Measurements from ENCODE around the gene MXI1.

Gene MXI1

GRCh38 chr10:110273474-110273873 lies 66.1 kb downstream of the MXI1 start:
- in situ Hi-C loops (cut with HindIII; ENCODE audit: low sequenced_read_pairs): no loop called here

GRCh38 chr10:110274072-110274627 lies 66.7 kb downstream of the MXI1 start:
- in situ Hi-C loops (cut with HindIII; ENCODE audit: low sequenced_read_pairs): no loop called here

- in situ Hi-C loops (cut with HindIII; ENCODE audit: low sequenced_read_pairs): no loop called here
Observed at GRCh38 chr10:110274647-110275046, 67.2 kb downstream of the MXI1 start.

- in situ Hi-C loops (cut with HindIII; ENCODE audit: low sequenced_read_pairs): no loop called here
Observed at GRCh38 chr10:110275128-110275729, 67.8 kb downstream of the MXI1 start.

- in situ Hi-C loops (cut with HindIII; ENCODE audit: low sequenced_read_pairs): no loop called here
Observed at GRCh38 chr10:110276603-110277002, 69.2 kb downstream of the MXI1 start.

- in situ Hi-C loops (cut with HindIII; ENCODE audit: low sequenced_read_pairs): no loop called here
Observed at GRCh38 chr10:110277591-110277990, 70.2 kb downstream of the MXI1 start.

GRCh38 chr10:110278562-110279406 lies 71.4 kb downstream of the MXI1 start:
- in situ Hi-C loops (cut with HindIII; ENCODE audit: low sequenced_read_pairs): no loop called here

GRCh38 chr10:110279407-110279986 lies 72.1 kb downstream of the MXI1 start:
- in situ Hi-C loops (cut with HindIII; ENCODE audit: low sequenced_read_pairs): no loop called here

- in situ Hi-C loops (cut with HindIII; ENCODE audit: low sequenced_read_pairs): no loop called here
Observed at GRCh38 chr10:110284262-110284661, 76.9 kb downstream of the MXI1 start.

GRCh38 chr10:110285501-110285900 lies 78.1 kb downstream of the MXI1 start:
- in situ Hi-C loops (cut with HindIII; ENCODE audit: low sequenced_read_pairs): no loop called here

GRCh38 chr10:110286841-110287240 lies 79.4 kb downstream of the MXI1 start:
- in situ Hi-C loops (cut with HindIII; ENCODE audit: low sequenced_read_pairs): no loop called here

GRCh38 chr10:110296966-110297365 lies 89.6 kb downstream of the MXI1 start:
- in situ Hi-C loops (cut with HindIII; ENCODE audit: low sequenced_read_pairs): loop anchor here (10.0 kb wide), 1 partner anchor 268 kb away; the partner anchor contains the start of gene SMC3

GRCh38 chr10:110300486-110300986 lies 93.1 kb downstream of the MXI1 start:
- in situ Hi-C loops (cut with HindIII; ENCODE audit: low sequenced_read_pairs): no loop called here

GRCh38 chr10:110303681-110304080 lies 96.3 kb downstream of the MXI1 start:
- in situ Hi-C loops (cut with HindIII; ENCODE audit: low sequenced_read_pairs): no loop called here

GRCh38 chr10:110304394-110304779 lies 97.0 kb downstream of the MXI1 start:
- in situ Hi-C loops (cut with HindIII; ENCODE audit: low sequenced_read_pairs): no loop called here

- in situ Hi-C loops (cut with HindIII; ENCODE audit: low sequenced_read_pairs): no loop called here
Observed at GRCh38 chr10:110304780-110305421, 97.5 kb downstream of the MXI1 start, which contains the start of gene SMNDC1. TSS of gene SMNDC1 (minus strand) at chr10:110304920. CDS start at chr10:110303587, 1,333 bp downstream.

GRCh38 chr10:110305767-110306451 lies 98.5 kb downstream of the MXI1 start:
- in situ Hi-C loops (cut with HindIII; ENCODE audit: low sequenced_read_pairs): no loop called here

- in situ Hi-C loops (cut with HindIII; ENCODE audit: low sequenced_read_pairs): no loop called here
Observed at GRCh38 chr10:110306452-110306768, 99.0 kb downstream of the MXI1 start.

- in situ Hi-C loops (cut with HindIII; ENCODE audit: low sequenced_read_pairs): no loop called here
Observed at GRCh38 chr10:110307805-110308204, 100.4 kb downstream of the MXI1 start.

- in situ Hi-C loops (cut with HindIII; ENCODE audit: low sequenced_read_pairs): no loop called here
Observed at GRCh38 chr10:110310741-110311140, 103.3 kb downstream of the MXI1 start.
